Sigmoid colon (tissue), 7 donors: ENCODE measurements around the gene TCAP. TPM values are rescaled to one million over a fixed set of nuclear protein-coding genes. Genes with fewer than 3 reads are reported as not detected.

Experiments
- DNase-seq: peaks from one replicate; pipeline ENCODE4 v3.0.0-alpha.2; 2019
- H3K27ac ChIP-seq, 4 donors: fragments of 200-600 bp; sonication (generic); one replicate each; pipeline ENCODE4 v1.5.1; 2016 to 2019; ENCODE audit warnings: mild to moderate bottlenecking in 1 of 4
- H3K27me3 ChIP-seq, 3 donors: fragments of 200-600 bp; sonication (generic); one replicate each; pipeline ENCODE4 v1.5.1; 2019; ENCODE audit warnings: mild to moderate bottlenecking in 1 of 3
- H3K36me3 ChIP-seq, 4 donors: fragments of 200-600 bp; sonication (generic); one replicate each; pipeline ENCODE4 v1.5.1; 2016 to 2019
- H3K4me1 ChIP-seq, 4 donors: fragments of 200-600 bp; sonication (generic); one replicate each; pipeline ENCODE4 v1.5.1; 2017 to 2019
- H3K4me3 ChIP-seq, 4 donors: fragments of 200-600 bp; sonication (generic); one replicate each; pipeline ENCODE4 v1.5.1; 2017 to 2019; ENCODE audit warnings: mild to moderate bottlenecking in 2 of 4, moderate library complexity in 1 of 4
- H3K9me3 ChIP-seq, 4 donors: fragments of 200-600 bp in 3 of 4; sonication (generic) in 3 of 4; one replicate each; pipeline versions ENCODE4 v1.5.1 to v1.6.1; 2013 to 2019
- CTCF ChIP-seq, 4 experiments: fragments of 450-650 bp in 3 of 4; fragments of 200-600 bp in 1 of 4; IDR thresholded peaks; one replicate each; pipeline ENCODE4 v1.5.1; 2016 to 2019; ENCODE audit warnings: antibody characterized with exemption in 4 of 4, mild to moderate bottlenecking in 3 of 4, moderate library complexity in 2 of 4
- EP300 ChIP-seq, 4 donors: sonication (generic); formaldehyde crosslinking; IDR thresholded peaks; one replicate each; pipeline ENCODE4 v1.6.1; 2017; ENCODE audit warnings: antibody characterized with exemption in 4 of 4
- POLR2A ChIP-seq, 2 donors: fragments of 450-650 bp; IDR thresholded peaks; one replicate each; pipeline ENCODE4 v1.6.1; 2016; ENCODE audit warnings: antibody characterized with exemption in 2 of 2, mild to moderate bottlenecking in 2 of 2, moderate library complexity in 2 of 2
- POLR2AphosphoS5 ChIP-seq, 4 donors: sonication (generic); formaldehyde crosslinking; IDR thresholded peaks; one replicate each; pipeline ENCODE4 v1.6.1; 2017; ENCODE audit warnings: antibody characterized with exemption in 4 of 4
- WGBS, 2 donors: extraction: QIAGEN DNeasy Blood & Tissue Kit; methylation state at CpG; one replicate each; pipeline ENCODE4 v1.1.7; 2013; 5-methylcytosine and 5-hydroxymethylcytosine counted together
- intact Hi-C: fragments of 100-400 bp; cut with DNase I; formaldehyde crosslinking; loops from one replicate; pipeline ENCODE4 v1.15.1; 2023
- polyA plus RNA-seq, 3 donors: library from polyadenylated mRNA; stranded (reverse); fragments of 200-250 nt; gene quantifications; one replicate each; pipeline ENCODE4 v1.2.3, GENCODE V29; 2013
- total RNA-seq, 4 donors: library from RNA; depleted of rRNA; stranded (reverse); fragments of >200 nt; gene quantifications; one replicate each; pipeline ENCODE4 v1.1.0, GENCODE V29; 2016
- donor health status: healthy with polysubstance abuse.
- donor health status: Bipolar disorder and iron deficiency.
- donor health status: healthy.

The TCAP gene
- total and polyA plus RNA-seq, 7 donors = 0.49 to 3.5 (median 1.1) TPM; not detected in 1

- Histone ChIP-seq H3K36me3 (no peaks in the 10 kb centered on the region), H3K4me3 (no peak overlapping the region), H3K9me3 (no peaks in the 10 kb centered on the region), H3K4me1 (peaks cover 0 to 41% (median 33%) of the 10 kb centered on the region in 4 donors), H3K27ac (no peak overlapping the region), H3K27me3 (peaks cover 20 to 40% (median 29%) of the 10 kb centered on the region in 3 donors)
- TF ChIP-seq CTCF (IDR thresholded peaks at IDR 0.05) = no peak
- no peak for TF ChIP-seq POLR2A (IDR thresholded peaks at IDR 0.05)
- TF ChIP-seq POLR2AphosphoS5 (IDR thresholded peaks at IDR 0.05) = no peak
- no peak for TF ChIP-seq EP300 (IDR thresholded peaks at IDR 0.05)
- DNase-seq = no peak
- intact Hi-C loops = loop anchor here (1.0 to 10.0 kb wide), 5 partner anchors 46 to 352 kb away; partner anchors contain the start of genes MIEN1 and PNMT
- WGBS, 2 donors = 59 to 60% methylated on average over 16 of the region's 16 CpGs
Measured at GRCh38 chr17:39622380-39623006, 42.7 kb upstream of the TCAP start.

GRCh38 chr17:39623356-39623950 is 41.7 kb upstream of the TCAP start:
- no peak overlapping the region for H3K27ac ChIP-seq
- peak in 1 of 4 donors; percentile 19 for TF ChIP-seq POLR2AphosphoS5 (IDR thresholded peaks at IDR 0.05)
- TF ChIP-seq CTCF (IDR thresholded peaks at IDR 0.05) = peak; percentile 78 to 91 (median 90)
- TF ChIP-seq POLR2A (IDR thresholded peaks at IDR 0.05) = no peak
- TF ChIP-seq EP300 (IDR thresholded peaks at IDR 0.05) = no peak
- peaks cover 0 to 33% (median 29%) of the 10 kb centered on the region in 4 donors for H3K4me1 ChIP-seq
- H3K36me3 ChIP-seq = no peaks in the 10 kb centered on the region
- peak; percentile 91 for DNase-seq
- WGBS, 2 donors = 4 to 5% methylated on average over 16 of the region's 16 CpGs
- H3K27me3 ChIP-seq = peaks cover 28 to 49% (median 37%) of the 10 kb centered on the region in 3 donors
- intact Hi-C loops = loop anchor here (1.0 to 10.0 kb wide), 4 partner anchors 45 to 351 kb away; partner anchors contain the start of genes MIEN1 and PNMT
- H3K4me3 ChIP-seq = no peak overlapping the region
- H3K9me3 ChIP-seq = no peaks in the 10 kb centered on the region

- no peak for DNase-seq
- WGBS, 2 donors = 67 to 80% methylated on average over 8 of the region's 8 CpGs
Measured at GRCh38 chr17:39624313-39624712, 40.8 kb upstream of the TCAP start.

GRCh38 chr17:39625198-39625785 is 39.9 kb upstream of the TCAP start:
- TF ChIP-seq POLR2AphosphoS5 (IDR thresholded peaks at IDR 0.05) = no peak
- no peak for TF ChIP-seq POLR2A (IDR thresholded peaks at IDR 0.05)
- TF ChIP-seq CTCF (IDR thresholded peaks at IDR 0.05) = no peak
- TF ChIP-seq EP300 (IDR thresholded peaks at IDR 0.05) = no peak
- peaks cover 0 to 26% (median 23%) of the 10 kb centered on the region in 4 donors for H3K4me1 ChIP-seq
- no peak for DNase-seq
- no peaks in the 10 kb centered on the region for H3K36me3 ChIP-seq
- H3K4me3 ChIP-seq = no peak overlapping the region
- H3K27ac ChIP-seq = no peak overlapping the region
- WGBS, 2 donors = 17 to 51% methylated on average over 5 of the region's 5 CpGs
- peaks cover 28 to 64% (median 53%) of the 10 kb centered on the region in 3 donors for H3K27me3 ChIP-seq
- intact Hi-C loops = loop anchor here (10.0 kb wide), 1 partner anchor 350 kb away; no protein-coding TSS in a partner anchor
- H3K9me3 ChIP-seq = no peaks in the 10 kb centered on the region

More at GRCh38 chr17:39624313-39624712, 40.8 kb upstream of the TCAP start:
- Histone ChIP-seq H3K27ac (no peak overlapping the region), H3K27me3 (peaks cover 28 to 58% (median 44%) of the 10 kb centered on the region in 3 donors), H3K4me3 (no peak overlapping the region), H3K4me1 (peaks cover 0 to 26% (median 23%) of the 10 kb centered on the region in 4 donors), H3K36me3 (no peaks in the 10 kb centered on the region), H3K9me3 (no peaks in the 10 kb centered on the region)
- TF ChIP-seq POLR2AphosphoS5 (IDR thresholded peaks at IDR 0.05) (no peak), POLR2A (IDR thresholded peaks at IDR 0.05) (no peak), EP300 (IDR thresholded peaks at IDR 0.05) (no peak), CTCF (IDR thresholded peaks at IDR 0.05) (no peak)
- intact Hi-C loops = loop anchor here (10.0 kb wide), 1 partner anchor 350 kb away; no protein-coding TSS in a partner anchor
